ENCODE results near the gene DPP4. TPM values are rescaled to one million over a fixed set of nuclear protein-coding genes. Genes with fewer than 3 reads are reported as not detected.

Gene DPP4
- total RNA-seq, 2 donors from 2014 or later: 0.99 to 7.5 TPM

DNA sequence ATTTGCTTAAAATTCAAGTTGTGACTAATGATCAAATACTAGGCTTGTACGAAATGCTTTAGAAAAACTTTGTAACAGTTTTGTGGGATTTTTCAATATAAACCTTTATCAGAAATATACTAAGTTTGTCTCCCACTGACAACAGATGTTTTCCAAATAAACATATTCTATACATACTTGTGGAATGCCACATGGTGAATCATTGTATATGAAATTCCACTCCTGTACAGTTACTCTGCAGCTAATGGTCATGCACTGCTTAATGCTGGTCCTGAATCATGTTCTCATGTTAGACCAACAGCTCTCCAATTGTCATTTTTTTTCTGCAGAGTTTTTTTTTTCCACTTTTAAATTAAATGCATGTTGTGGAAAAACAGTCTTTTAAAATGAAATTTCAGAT is 90.1 kb downstream of the DPP4 start:
- ATAC-seq: no peak
- H3K4me3 ChIP-seq: no peak overlapping the region
- H3K27me3 ChIP-seq: no peaks in the 10 kb centered on the region
- intact Hi-C loops (cut with DNase I): no loop called here
- no peaks in the 10 kb centered on the region for H3K36me3 ChIP-seq (replicated peaks in 1 of 2; ENCODE audit: insufficient read depth in 1 of 2, low read depth in 2 of 2)
- H3K27ac ChIP-seq: no peak overlapping the region
- WGBS, 2 donors: 87 to 89% methylated on average over 1 of the region's 1 CpG
- no peaks in the 10 kb centered on the region for H3K9me3 ChIP-seq
- TF ChIP-seq, protein P1, sequence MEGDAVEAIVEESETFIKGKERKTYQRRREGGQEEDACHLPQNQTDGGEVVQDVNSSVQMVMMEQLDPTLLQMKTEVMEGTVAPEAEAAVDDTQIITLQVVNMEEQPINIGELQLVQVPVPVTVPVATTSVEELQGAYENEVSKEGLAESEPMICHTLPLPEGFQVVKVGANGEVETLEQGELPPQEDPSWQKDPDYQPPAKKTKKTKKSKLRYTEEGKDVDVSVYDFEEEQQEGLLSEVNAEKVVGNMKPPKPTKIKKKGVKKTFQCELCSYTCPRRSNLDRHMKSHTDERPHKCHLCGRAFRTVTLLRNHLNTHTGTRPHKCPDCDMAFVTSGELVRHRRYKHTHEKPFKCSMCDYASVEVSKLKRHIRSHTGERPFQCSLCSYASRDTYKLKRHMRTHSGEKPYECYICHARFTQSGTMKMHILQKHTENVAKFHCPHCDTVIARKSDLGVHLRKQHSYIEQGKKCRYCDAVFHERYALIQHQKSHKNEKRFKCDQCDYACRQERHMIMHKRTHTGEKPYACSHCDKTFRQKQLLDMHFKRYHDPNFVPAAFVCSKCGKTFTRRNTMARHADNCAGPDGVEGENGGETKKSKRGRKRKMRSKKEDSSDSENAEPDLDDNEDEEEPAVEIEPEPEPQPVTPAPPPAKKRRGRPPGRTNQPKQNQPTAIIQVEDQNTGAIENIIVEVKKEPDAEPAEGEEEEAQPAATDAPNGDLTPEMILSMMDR (IDR thresholded peaks at IDR 0.05): no peak
- H3K4me1 ChIP-seq: no peaks in the 10 kb centered on the region
- no peak for DNase-seq

DNA sequence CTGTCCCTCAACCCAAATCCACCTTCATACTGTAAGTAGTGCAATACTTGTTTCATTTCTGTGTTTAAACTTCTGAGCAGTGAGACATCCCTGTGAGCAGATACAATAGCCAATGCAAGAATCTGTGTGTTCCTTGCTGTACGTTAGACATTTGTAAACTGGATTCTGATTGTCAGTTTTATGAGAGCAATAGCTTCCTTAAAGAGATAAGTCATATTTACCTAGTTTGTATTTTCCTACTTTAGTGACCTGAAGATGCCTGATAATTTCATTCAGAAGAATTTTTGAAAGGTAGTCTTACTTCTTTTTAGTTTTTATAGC is 90.7 kb downstream of the DPP4 start:
- Histone ChIP-seq H3K9me3 (no peaks in the 10 kb centered on the region), H3K4me1 (no peaks in the 10 kb centered on the region), H3K36me3 (replicated peaks in 1 of 2; ENCODE audit: insufficient read depth in 1 of 2, low read depth in 2 of 2) (no peaks in the 10 kb centered on the region), H3K27ac (no peak overlapping the region), H3K4me3 (no peak overlapping the region), H3K27me3 (no peaks in the 10 kb centered on the region)
- TF ChIP-seq, protein P1 (IDR thresholded peaks at IDR 0.05): no peak
- no peak for TF ChIP-seq POLR2A (IDR thresholded peaks at IDR 0.05)
- ATAC-seq (no peak), DNase-seq (no peak)
- WGBS, 2 donors: 8 to 13% methylated on average over 1 of the region's 1 CpG
- intact Hi-C loops (cut with DNase I): no loop called here

DNA sequence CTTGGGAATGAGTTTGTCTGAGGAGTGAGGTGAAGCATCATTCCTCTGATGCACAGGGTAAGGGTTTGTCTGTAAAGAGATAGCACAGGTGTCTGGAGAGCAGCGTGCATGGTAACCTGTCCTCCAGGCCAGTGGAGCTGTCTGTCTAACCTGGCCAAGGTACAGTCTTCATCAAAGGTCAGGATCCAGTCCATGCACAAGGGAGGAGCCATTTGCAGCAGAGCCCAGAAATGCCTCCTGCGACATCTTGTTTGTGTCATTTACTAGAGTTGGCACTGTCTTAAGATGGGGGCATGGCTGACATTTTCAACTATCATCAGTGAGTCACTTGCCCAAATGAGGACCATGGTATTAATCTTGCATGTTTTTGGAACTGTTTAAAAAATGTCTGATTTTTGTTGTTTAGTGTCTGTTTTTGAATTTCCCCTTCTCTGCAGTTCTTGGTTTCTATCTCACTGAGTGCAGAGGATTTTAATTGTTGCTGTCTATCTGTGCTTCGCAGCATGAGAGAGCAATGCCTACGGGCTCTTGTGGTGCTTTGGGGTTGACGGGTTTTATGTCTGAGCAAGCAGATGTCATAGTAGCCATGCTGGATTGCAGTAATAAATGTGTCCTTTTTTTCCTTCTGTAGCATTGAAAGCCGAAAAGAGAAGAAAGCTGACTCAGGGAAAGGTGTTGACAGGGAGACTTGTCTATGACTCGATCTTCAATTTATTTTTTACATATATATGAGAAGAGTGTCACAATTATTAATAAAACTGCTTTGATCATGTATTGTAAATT is 91.3 kb downstream of the DPP4 start:
- no peak for TF ChIP-seq POLR2A (IDR thresholded peaks at IDR 0.05)
- TF ChIP-seq, protein P1 (IDR thresholded peaks at IDR 0.05): no peak
- no peak for DNase-seq
- no peak for ATAC-seq
- Histone ChIP-seq H3K4me3 (no peak overlapping the region), H3K36me3 (replicated peaks in 1 of 2; ENCODE audit: insufficient read depth in 1 of 2, low read depth in 2 of 2) (no peaks in the 10 kb centered on the region), H3K27ac (no peak overlapping the region), H3K27me3 (no peaks in the 10 kb centered on the region), H3K4me1 (no peaks in the 10 kb centered on the region), H3K9me3 (no peaks in the 10 kb centered on the region)
- 70 to 79% methylated on average over 7 of the region's 7 CpGs for WGBS, 2 donors
- intact Hi-C loops (cut with DNase I): no loop called here

DNA sequence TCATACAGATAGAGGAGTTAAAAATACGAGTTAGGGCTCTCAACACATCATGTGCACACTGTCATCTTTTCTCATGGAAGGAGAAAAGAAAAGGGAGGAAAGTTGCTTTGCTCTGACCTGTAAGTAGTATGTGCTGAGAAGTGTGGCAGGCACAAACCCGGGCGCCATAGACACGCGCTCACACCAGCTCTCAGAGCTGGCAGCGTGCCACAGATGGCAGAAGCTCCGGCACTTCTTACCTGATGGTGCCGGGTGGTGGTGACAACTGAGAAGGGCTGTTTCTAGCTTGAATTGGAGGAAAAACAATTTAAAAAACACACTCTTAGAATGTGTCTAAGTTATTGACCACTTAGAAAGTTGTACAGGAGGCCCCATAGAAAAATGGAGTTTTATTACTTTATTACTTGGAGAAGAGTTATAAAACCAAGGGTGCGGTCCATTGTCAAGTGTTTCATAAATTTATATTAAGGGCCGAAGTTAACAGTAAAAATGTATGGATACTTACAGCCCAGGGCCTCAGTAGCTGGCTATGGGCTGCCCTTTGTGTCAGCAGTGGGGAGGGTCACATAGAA is 92.2 kb downstream of the DPP4 start:
- ATAC-seq (no peak), DNase-seq (no peak)
- Histone ChIP-seq H3K4me3 (no peak overlapping the region), H3K9me3 (no peaks in the 10 kb centered on the region), H3K4me1 (no peaks in the 10 kb centered on the region), H3K27me3 (no peaks in the 10 kb centered on the region), H3K36me3 (replicated peaks in 1 of 2; ENCODE audit: insufficient read depth in 1 of 2, low read depth in 2 of 2) (no peaks in the 10 kb centered on the region), H3K27ac (no peak overlapping the region)
- intact Hi-C loops (cut with DNase I): no loop called here
- no peak for TF ChIP-seq POLR2A (IDR thresholded peaks at IDR 0.05)
- TF ChIP-seq, protein P1 (IDR thresholded peaks at IDR 0.05): no peak
- WGBS, 2 donors: 77 to 81% methylated on average over 10 of the region's 10 CpGs

DNA sequence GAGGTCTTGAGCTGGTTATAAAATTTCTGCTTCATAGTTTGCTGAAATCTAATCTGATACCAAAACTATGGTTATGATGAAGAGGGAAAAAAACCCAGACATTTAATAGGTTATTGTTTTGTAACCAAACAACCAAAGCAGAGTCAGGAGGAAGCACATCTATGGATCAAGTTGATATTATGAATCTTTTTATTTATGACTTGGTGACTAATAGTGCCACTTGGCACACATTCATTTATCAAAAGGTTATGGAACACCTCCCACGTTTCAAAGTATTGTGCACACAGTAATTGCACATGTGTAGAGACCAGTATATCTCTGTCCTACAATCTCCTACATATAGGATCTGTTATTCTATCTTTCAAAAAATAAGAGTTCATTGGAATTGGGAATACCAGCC is 93.0 kb downstream of the DPP4 start:
- TF ChIP-seq, protein P1 (IDR thresholded peaks at IDR 0.05): no peak
- no peak for TF ChIP-seq POLR2A (IDR thresholded peaks at IDR 0.05)
- Histone ChIP-seq H3K4me1 (no peaks in the 10 kb centered on the region), H3K36me3 (replicated peaks in 1 of 2; ENCODE audit: insufficient read depth in 1 of 2, low read depth in 2 of 2) (no peaks in the 10 kb centered on the region), H3K27me3 (no peaks in the 10 kb centered on the region), H3K27ac (no peak overlapping the region), H3K9me3 (no peaks in the 10 kb centered on the region), H3K4me3 (no peak overlapping the region)
- ATAC-seq (no peak), DNase-seq (no peak)
- intact Hi-C loops (cut with DNase I): no loop called here
- 9 to 20% methylated on average over 1 of the region's 1 CpG for WGBS, 2 donors
